Measurements from ENCODE around the gene CCDC188. TPM values are rescaled to one million over a fixed set of nuclear protein-coding genes. Genes with fewer than 3 reads are reported as not detected.

Gene CCDC188
- total and polyA plus RNA-seq, 4 experiments from 2014 or later = not detected

DNA sequence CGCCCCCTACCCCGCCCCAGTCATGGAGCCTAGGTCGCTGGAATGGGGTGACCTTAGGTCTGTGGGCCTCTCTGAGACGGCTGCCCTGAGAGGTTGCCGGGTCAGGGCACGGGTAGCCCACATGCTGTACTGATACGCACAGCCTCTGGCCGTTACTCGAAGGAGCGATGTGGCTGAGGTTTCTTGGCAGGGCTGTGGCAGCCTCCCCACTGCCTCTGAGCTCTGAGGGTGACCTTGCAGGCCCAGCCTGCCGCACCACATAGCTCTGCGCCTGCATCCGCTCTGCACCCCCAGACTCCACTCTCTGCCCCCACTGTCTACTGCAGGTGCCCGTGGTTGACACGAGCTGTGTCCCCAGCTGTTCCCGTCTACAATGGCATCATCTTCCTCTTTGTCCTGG, 12.0 kb downstream of the CCDC188 start:
- Histone ChIP-seq H3K27ac (ENCODE audit: low read depth, low read length) (no peak overlapping the region), H3K4me3 (ENCODE audit: low read length in 2 of 2) (no peak overlapping the region), H3K27me3 (ENCODE audit: insufficient read depth, low read length) (no peaks in the 10 kb centered on the region), H3K4me1 (ENCODE audit: insufficient read depth, low read length) (peaks cover 24% of the 10 kb centered on the region), H3K9me3 (ENCODE audit: control insufficient read depth in 1 of 2, low read length in 2 of 2) (no peaks in the 10 kb centered on the region), H3K36me3 (ENCODE audit: insufficient read depth, low read length) (no peaks in the 10 kb centered on the region)
- H3K4me3 Mint-ChIP-seq = no peak overlapping the region
- no peaks in the 10 kb centered on the region for H3K27me3 Mint-ChIP-seq
- no peak for DNase-seq
- H3K27ac Mint-ChIP-seq = no peak overlapping the region
- CTCF ChIA-PET (ENCODE audit: partially characterized antibody) = no interaction called here
- POLR2A ChIA-PET (ENCODE audit: partially characterized antibody) = no interaction called here
- H3K36me3 Mint-ChIP-seq = peaks cover 0 to 3% of the 10 kb centered on the region in 2 donors
- peaks cover 8 to 44% (median 22%) of the 10 kb centered on the region in 4 donors for H3K4me1 Mint-ChIP-seq
- H3K9me3 Mint-ChIP-seq = no peaks in the 10 kb centered on the region
- intact Hi-C loops (cut with micrococcal nuclease) = no loop called here

DNA sequence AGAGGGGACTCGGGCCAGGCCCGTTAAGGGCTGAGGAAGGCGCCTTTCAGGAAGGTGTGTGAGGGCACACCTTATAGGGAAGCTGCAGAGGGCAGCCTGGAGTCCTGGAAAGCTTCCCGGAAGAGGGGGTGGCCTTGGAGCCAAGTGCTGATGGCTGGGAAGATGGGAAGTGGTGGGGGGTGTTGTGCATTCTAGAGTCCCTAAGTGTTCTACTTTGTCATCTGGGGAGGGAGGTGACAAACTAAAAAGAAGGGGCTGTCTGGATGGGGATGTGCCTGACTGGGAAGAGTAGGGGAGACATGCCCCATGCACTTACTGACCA, 12.5 kb downstream of the CCDC188 start:
- intact Hi-C loops (cut with micrococcal nuclease) = no loop called here
- ChIA-PET CTCF (ENCODE audit: partially characterized antibody) (no interaction called here), POLR2A (ENCODE audit: partially characterized antibody) (interaction anchor here (1.7 kb wide), 1 partner anchor 118 kb away, joined by 5 read pairs; no protein-coding TSS in a partner anchor)
- Histone ChIP-seq H3K27ac (ENCODE audit: low read depth, low read length) (no peak overlapping the region), H3K36me3 (ENCODE audit: insufficient read depth, low read length) (no peaks in the 10 kb centered on the region), H3K4me1 (ENCODE audit: insufficient read depth, low read length) (peaks cover 28% of the 10 kb centered on the region), H3K9me3 (ENCODE audit: control insufficient read depth in 1 of 2, low read length in 2 of 2) (no peaks in the 10 kb centered on the region), H3K27me3 (ENCODE audit: insufficient read depth, low read length) (no peaks in the 10 kb centered on the region), H3K4me3 (ENCODE audit: low read length in 2 of 2) (no peak overlapping the region)
- Mint-ChIP-seq H3K36me3 (peaks cover 0 to 2% of the 10 kb centered on the region in 2 donors), H3K27me3 (no peaks in the 10 kb centered on the region), H3K27ac (peak overlapping the region in 1 of 7 donors; percentile 24), H3K4me1 (peaks cover 10 to 49% (median 26%) of the 10 kb centered on the region in 4 donors), H3K9me3 (no peaks in the 10 kb centered on the region), H3K4me3 (no peak overlapping the region)
- no peak for DNase-seq

DNA sequence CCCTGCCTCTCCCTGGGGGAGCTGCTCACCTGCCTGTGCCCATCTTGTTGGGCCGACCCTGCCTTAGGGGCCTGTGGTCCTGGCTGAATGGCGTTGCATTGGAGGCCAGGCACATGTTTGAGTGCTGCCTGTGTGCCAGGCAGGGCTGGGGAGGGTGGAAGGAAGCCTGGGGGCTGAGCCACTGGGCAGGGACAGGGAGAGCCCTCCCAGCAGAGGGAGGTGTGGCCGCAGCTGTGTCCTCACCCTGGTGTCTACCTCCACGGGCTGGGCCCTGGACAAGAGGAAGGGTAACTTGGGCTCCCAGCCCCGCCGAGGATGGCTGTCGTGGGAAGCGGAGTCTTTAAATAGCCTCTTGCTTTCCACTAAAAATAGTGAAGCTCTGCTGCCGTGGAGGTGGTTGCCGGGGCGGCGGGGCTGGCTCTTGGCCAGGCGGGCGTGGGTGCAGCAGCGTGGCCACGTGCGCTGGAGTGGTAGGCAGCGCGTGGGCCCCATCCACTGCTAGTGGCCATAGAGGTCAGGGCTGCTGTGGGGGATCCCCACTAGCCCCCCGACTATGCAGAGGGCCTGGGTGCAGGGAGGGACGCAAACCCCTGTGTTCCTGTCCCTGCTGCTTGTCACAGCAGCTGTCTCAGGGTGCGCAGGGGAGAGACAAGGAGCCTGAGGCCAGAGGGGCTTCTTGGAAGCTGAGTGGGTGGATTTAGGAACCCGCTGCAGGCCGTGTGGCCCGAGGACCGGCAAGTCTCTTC, 13.0 kb downstream of the CCDC188 start:
- H3K4me1 ChIP-seq (ENCODE audit: insufficient read depth, low read length) = peaks cover 34% of the 10 kb centered on the region
- H3K4me3 Mint-ChIP-seq = no peak overlapping the region
- intact Hi-C loops (cut with micrococcal nuclease) = no loop called here

DNA sequence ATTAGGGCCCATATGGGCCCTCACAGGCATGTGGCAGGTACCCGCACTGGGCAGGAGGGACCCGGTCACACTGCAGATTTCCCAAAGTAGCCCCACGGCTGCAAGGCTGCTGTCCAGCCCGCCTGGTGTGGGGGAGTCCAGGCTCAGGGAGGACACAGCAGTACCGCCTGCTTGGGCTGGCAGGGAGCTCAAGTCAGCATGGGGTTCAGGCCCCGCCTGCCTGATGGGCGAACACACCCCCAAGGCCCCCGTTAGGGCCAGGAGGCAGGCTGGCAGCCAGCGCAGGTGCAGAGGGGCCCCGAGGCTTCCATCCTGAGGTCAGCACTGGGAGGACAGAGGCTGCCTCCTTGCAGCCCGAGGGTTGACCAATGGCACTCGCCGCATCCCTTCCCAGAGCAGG, 13.7 kb downstream of the CCDC188 start:
- Mint-ChIP-seq H3K9me3 (no peaks in the 10 kb centered on the region), H3K27ac (peak overlapping the region in 1 of 7 donors; percentile 30), H3K4me1 (peaks cover 13 to 59% (median 34%) of the 10 kb centered on the region in 4 donors), H3K27me3 (no peaks in the 10 kb centered on the region), H3K36me3 (peaks cover 0 to 2% of the 10 kb centered on the region in 2 donors), H3K4me3 (no peak overlapping the region)
- H3K4me3 ChIP-seq (ENCODE audit: low read length in 2 of 2) = no peak overlapping the region
- no peak for DNase-seq
- H3K9me3 ChIP-seq (ENCODE audit: control insufficient read depth in 1 of 2, low read length in 2 of 2) = no peaks in the 10 kb centered on the region
- CTCF ChIA-PET (ENCODE audit: partially characterized antibody) = no interaction called here
- POLR2A ChIA-PET (ENCODE audit: partially characterized antibody) = interaction anchor here (1.7 kb wide), 1 partner anchor 117 kb away, joined by 5 read pairs; no protein-coding TSS in a partner anchor
- H3K36me3 ChIP-seq (ENCODE audit: insufficient read depth, low read length) = no peaks in the 10 kb centered on the region
- H3K27me3 ChIP-seq (ENCODE audit: insufficient read depth, low read length) = no peaks in the 10 kb centered on the region
- peaks cover 40% of the 10 kb centered on the region for H3K4me1 ChIP-seq (ENCODE audit: insufficient read depth, low read length)
- intact Hi-C loops (cut with micrococcal nuclease) = no loop called here
- no peak overlapping the region for H3K27ac ChIP-seq (ENCODE audit: low read depth, low read length)

More for the DNA sequence above, 13.0 kb downstream of the CCDC188 start:
- H3K4me1 Mint-ChIP-seq = peaks cover 12 to 55% (median 31%) of the 10 kb centered on the region in 4 donors
- peak overlapping the region in 1 of 7 donors; percentile 30 for H3K27ac Mint-ChIP-seq
- H3K36me3 ChIP-seq (ENCODE audit: insufficient read depth, low read length) = no peaks in the 10 kb centered on the region
- POLR2A ChIA-PET (ENCODE audit: partially characterized antibody) = interaction anchor here (1.7 kb wide), 1 partner anchor 118 kb away, joined by 5 read pairs; no protein-coding TSS in a partner anchor
- no peaks in the 10 kb centered on the region for H3K27me3 ChIP-seq (ENCODE audit: insufficient read depth, low read length)
- no peak for DNase-seq
- no peak overlapping the region for H3K27ac ChIP-seq (ENCODE audit: low read depth, low read length)
- peaks cover 0 to 2% of the 10 kb centered on the region in 2 donors for H3K36me3 Mint-ChIP-seq
- CTCF ChIA-PET (ENCODE audit: partially characterized antibody) = no interaction called here
- no peaks in the 10 kb centered on the region for H3K9me3 Mint-ChIP-seq
- H3K9me3 ChIP-seq (ENCODE audit: control insufficient read depth in 1 of 2, low read length in 2 of 2) = no peaks in the 10 kb centered on the region
- H3K4me3 ChIP-seq (ENCODE audit: low read length in 2 of 2) = no peak overlapping the region
- no peaks in the 10 kb centered on the region for H3K27me3 Mint-ChIP-seq

DNA sequence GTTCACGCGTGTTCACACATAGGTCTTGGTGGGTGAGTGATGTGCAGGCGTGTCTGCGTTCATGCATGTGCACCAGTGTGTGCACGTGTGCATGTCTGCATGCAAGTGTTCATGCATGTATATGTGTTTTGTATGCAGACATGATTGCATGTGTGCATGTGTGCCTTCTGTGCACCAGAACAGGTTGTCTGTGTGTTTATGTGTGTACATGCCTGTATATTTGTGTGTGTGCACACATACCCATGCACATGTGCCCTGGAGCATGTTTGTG, 14.3 kb downstream of the CCDC188 start:
- H3K4me3 Mint-ChIP-seq = no peak overlapping the region
- Histone ChIP-seq H3K4me1 (ENCODE audit: insufficient read depth, low read length) (peaks cover 40% of the 10 kb centered on the region), H3K27ac (ENCODE audit: low read depth, low read length) (no peak overlapping the region), H3K9me3 (ENCODE audit: control insufficient read depth in 1 of 2, low read length in 2 of 2) (no peaks in the 10 kb centered on the region), H3K36me3 (ENCODE audit: insufficient read depth, low read length) (no peaks in the 10 kb centered on the region), H3K4me3 (ENCODE audit: low read length in 2 of 2) (no peak overlapping the region), H3K27me3 (ENCODE audit: insufficient read depth, low read length) (no peaks in the 10 kb centered on the region)
- H3K36me3 Mint-ChIP-seq = peaks cover 0 to 2% of the 10 kb centered on the region in 2 donors
- H3K27ac Mint-ChIP-seq = peak overlapping the region in 1 of 7 donors; percentile 36
- H3K9me3 Mint-ChIP-seq = no peaks in the 10 kb centered on the region
- H3K27me3 Mint-ChIP-seq = no peaks in the 10 kb centered on the region
- CTCF ChIA-PET (ENCODE audit: partially characterized antibody) = no interaction called here
- intact Hi-C loops (cut with micrococcal nuclease) = no loop called here
- peaks cover 13 to 59% (median 34%) of the 10 kb centered on the region in 4 donors for H3K4me1 Mint-ChIP-seq
- DNase-seq = no peak
- POLR2A ChIA-PET (ENCODE audit: partially characterized antibody) = no interaction called here

DNA sequence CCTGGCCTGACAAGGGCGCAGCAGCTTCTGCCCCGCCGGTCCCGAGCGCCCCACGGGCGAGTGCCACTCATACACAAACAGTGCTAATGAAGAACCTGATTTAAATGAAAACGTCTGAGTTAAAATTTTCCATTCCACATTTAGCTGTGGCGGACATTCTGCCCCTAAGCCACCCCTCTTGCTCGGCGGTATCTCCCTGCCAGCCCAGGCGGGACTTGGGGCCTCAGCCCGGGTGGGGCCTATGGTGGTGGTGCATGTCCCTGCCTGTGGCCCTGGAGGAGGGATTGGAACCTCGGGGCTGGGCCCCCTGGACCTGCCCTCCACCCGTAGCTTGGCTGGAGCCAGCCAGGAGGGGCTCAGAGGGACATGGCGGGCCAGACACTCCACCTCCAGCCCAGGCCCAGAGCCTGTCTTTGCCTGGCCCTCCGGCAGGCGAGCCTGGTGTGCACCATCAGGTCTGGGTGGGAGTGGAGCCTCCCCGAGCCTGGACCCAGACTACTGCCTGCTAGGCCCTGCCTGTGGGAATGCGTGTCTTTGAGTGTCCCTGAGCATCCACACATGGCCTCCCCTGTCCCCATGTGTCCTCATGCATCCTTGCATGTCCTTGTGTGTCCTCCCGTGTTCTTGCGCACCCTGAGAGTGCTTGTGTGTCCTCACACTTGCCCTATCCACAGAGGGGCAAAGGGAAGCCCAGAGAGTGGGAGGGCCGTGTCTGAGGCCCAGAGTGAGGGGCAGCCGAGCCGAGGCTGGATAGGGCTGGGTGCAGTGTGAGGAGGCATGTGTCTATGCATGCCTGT, 14.9 kb downstream of the CCDC188 start:
- Mint-ChIP-seq H3K27me3 (no peaks in the 10 kb centered on the region), H3K36me3 (peaks cover 0 to 2% of the 10 kb centered on the region in 2 donors), H3K4me1 (peaks cover 13 to 59% (median 34%) of the 10 kb centered on the region in 4 donors), H3K27ac (peak overlapping the region in 6 of 7 donors; percentile 1 to 73 (median 36)), H3K9me3 (no peaks in the 10 kb centered on the region), H3K4me3 (peak overlapping the region in 1 of 8 donors; percentile 25)
- DNase-seq = no peak
- H3K9me3 ChIP-seq (ENCODE audit: control insufficient read depth in 1 of 2, low read length in 2 of 2) = no peaks in the 10 kb centered on the region
- no peaks in the 10 kb centered on the region for H3K27me3 ChIP-seq (ENCODE audit: insufficient read depth, low read length)
- ChIA-PET CTCF (ENCODE audit: partially characterized antibody) (no interaction called here), POLR2A (ENCODE audit: partially characterized antibody) (no interaction called here)
- H3K4me1 ChIP-seq (ENCODE audit: insufficient read depth, low read length) = peaks cover 40% of the 10 kb centered on the region
- no peak overlapping the region for H3K27ac ChIP-seq (ENCODE audit: low read depth, low read length)
- intact Hi-C loops (cut with micrococcal nuclease) = no loop called here
- no peak overlapping the region for H3K4me3 ChIP-seq (ENCODE audit: low read length in 2 of 2)
- no peaks in the 10 kb centered on the region for H3K36me3 ChIP-seq (ENCODE audit: insufficient read depth, low read length)

DNA sequence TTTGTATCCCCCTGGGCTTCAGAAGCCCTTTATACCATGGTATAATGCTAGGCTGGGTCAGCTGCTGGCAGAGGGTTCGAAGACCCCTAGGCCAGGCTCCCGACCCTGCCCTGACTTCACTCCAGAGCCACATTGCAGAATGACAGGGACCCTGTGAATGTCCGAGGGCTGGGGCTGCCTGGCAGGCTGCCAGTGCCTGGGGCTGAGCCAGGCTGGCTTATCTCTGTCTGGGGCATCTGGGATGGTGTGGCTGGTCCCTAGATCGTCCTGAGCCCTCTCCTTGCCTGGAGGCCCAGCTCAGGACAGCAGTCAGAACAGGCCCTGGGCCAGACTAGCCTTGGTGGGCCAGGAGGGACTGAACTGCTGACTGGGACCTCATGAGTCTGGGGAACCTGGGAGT, 15.6 kb downstream of the CCDC188 start:
- ChIA-PET CTCF (ENCODE audit: partially characterized antibody) (no interaction called here), POLR2A (ENCODE audit: partially characterized antibody) (no interaction called here)
- Histone ChIP-seq H3K27me3 (ENCODE audit: insufficient read depth, low read length) (no peaks in the 10 kb centered on the region), H3K4me1 (ENCODE audit: insufficient read depth, low read length) (peaks cover 47% of the 10 kb centered on the region), H3K36me3 (ENCODE audit: insufficient read depth, low read length) (no peaks in the 10 kb centered on the region), H3K27ac (ENCODE audit: low read depth, low read length) (no peak overlapping the region), H3K4me3 (ENCODE audit: low read length in 2 of 2) (no peak overlapping the region), H3K9me3 (ENCODE audit: control insufficient read depth in 1 of 2, low read length in 2 of 2) (no peaks in the 10 kb centered on the region)
- peak overlapping the region in 2 of 7 donors; percentile 78 for H3K27ac Mint-ChIP-seq
- H3K9me3 Mint-ChIP-seq = no peaks in the 10 kb centered on the region
- no peaks in the 10 kb centered on the region for H3K27me3 Mint-ChIP-seq
- peaks cover 0 to 2% of the 10 kb centered on the region in 2 donors for H3K36me3 Mint-ChIP-seq
- peaks cover 13 to 60% (median 37%) of the 10 kb centered on the region in 4 donors for H3K4me1 Mint-ChIP-seq
- DNase-seq = no peak
- intact Hi-C loops (cut with micrococcal nuclease) = no loop called here
- peak overlapping the region in 2 of 8 donors; percentile 2 to 52 for H3K4me3 Mint-ChIP-seq

Data from CD4-positive, alpha-beta memory T cell (primary cell).